A549 (cell line): ENCODE results near the gene HSPB1. TPM values are rescaled to one million over a fixed set of nuclear protein-coding genes. Genes with fewer than 3 reads are reported as not detected.
A peak's percentile ranks its signal among the peaks of the same experiment; 100 is the strongest.

ENCODE experiments used
- ATAC-seq, 2 experiments: fragments of 200-7000 bp in 1 of 2; fragments of >200 bp in 1 of 2; cut with Nextera tagmentation in 1 of 2; cut with Tn5 transposase in 1 of 2; 3 replicates each; pipeline versions ENCODE4 v1.8.0 to v1.9.1; 2018 to 2020; ENCODE audit warnings: mild to moderate bottlenecking in 1 of 2, moderate library complexity in 1 of 2
- CTCF ChIA-PET: fragments of 300-600 bp; sonication (Branson Sonifier 250); formaldehyde crosslinking; extraction: SDS; loops from one replicate; lab custom pipeline; 2021; ENCODE audit warnings: antibody characterized with exemption, inconsistent platforms; lab: Yijun Ruan, JAX
- POLR2A ChIA-PET: fragments of 350-600 bp; formaldehyde crosslinking; extraction: SDS; loops from one replicate; lab custom pipeline; 2021; ENCODE audit warnings: antibody characterized with exemption, inconsistent platforms; lab: Yijun Ruan, JAX
- DNase-seq, 2 experiments: peaks; one replicate each; pipeline versions ENCODE4 v3.0.0 to v3.0.0-alpha.2; 2011 to 2016; ENCODE audit warnings: low read depth in 1 of 2, low spot score in 1 of 2
- FAIRE-seq: peaks from 2 replicates; lab custom pipeline; 2011; peaks lifted over from hg19 to GRCh38; lab: Jason Lieb, UNC
- H3K27ac ChIP-seq, 2 experiments: fragments of >200 bp; sonication (Bioruptor Twin); formaldehyde crosslinking; 3 replicates each; pipeline ENCODE4 v1.5.1; 2016 to 2017
- H3K4me1 ChIP-seq: fragments of >200 bp; sonication (Bioruptor Twin); formaldehyde crosslinking; 3 replicates; pipeline ENCODE4 v1.6.1; 2016
- H3K4me2 ChIP-seq: fragments of >200 bp; sonication (Bioruptor Twin); formaldehyde crosslinking; 3 replicates; pipeline ENCODE4 v1.6.1; 2016
- H3K4me3 ChIP-seq: fragments of >200 bp; sonication (Bioruptor Twin); formaldehyde crosslinking; 3 replicates; pipeline ENCODE4 v1.5.1; 2016
- H3K9me3 ChIP-seq: fragments of >200 bp; sonication (Bioruptor Twin); formaldehyde crosslinking; 3 replicates; pipeline ENCODE4 v1.6.1; 2016
- ATOH8 ChIP-seq: fragments of 250-450 bp; sonication (Bioruptor Pico); IDR thresholded peaks from 2 replicates; pipeline ENCODE4 v1.5.0; 2020; ENCODE audit warnings: low read depth, mild to moderate bottlenecking, moderate library complexity
- BCL3 ChIP-seq: fragments of >200 bp; sonication (Bioruptor Twin); formaldehyde crosslinking; IDR thresholded peaks from 3 replicates; pipeline ENCODE4 v1.6.1; 2016
- BHLHE40 ChIP-seq: IDR thresholded peaks from 2 replicates; pipeline ENCODE4 v1.6.1; 2012; ENCODE audit warnings: low read depth, low read length, inconsistent platforms
- CBX2 ChIP-seq: fragments of 200-600 bp; sonication (generic); IDR thresholded peaks from 2 replicates; pipeline ENCODE4 v1.6.1; 2016; ENCODE audit warnings: low read depth, mild to moderate bottlenecking, borderline replicate concordance
- EHF ChIP-seq: fragments of 250-450 bp; sonication (Bioruptor Pico); IDR thresholded peaks from 2 replicates; pipeline ENCODE4 v1.5.0; 2020; ENCODE audit warnings: mild to moderate bottlenecking
- EHMT2 ChIP-seq: fragments of 200-600 bp; sonication (generic); IDR thresholded peaks from 2 replicates; pipeline ENCODE4 v1.6.1; 2016; ENCODE audit warnings: antibody characterized with exemption, low read depth, mild to moderate bottlenecking, moderate library complexity
- ELK1 ChIP-seq: fragments of 150-350 bp; IDR thresholded peaks from 2 replicates; pipeline ENCODE4 v1.6.1; 2014; ENCODE audit warnings: low read depth, mild to moderate bottlenecking, low read length
- HEYL ChIP-seq: fragments of 250-450 bp; sonication (Bioruptor Pico); IDR thresholded peaks from 2 replicates; pipeline ENCODE4 v1.8.0; 2021; ENCODE audit warnings: mild to moderate bottlenecking, moderate library complexity
- HMGXB4 ChIP-seq: fragments of 250-450 bp; sonication (Bioruptor Pico); IDR thresholded peaks from 2 replicates; pipeline ENCODE4 v1.5.0; 2021; ENCODE audit warnings: mild to moderate bottlenecking, moderate library complexity, borderline replicate concordance
- MAFK ChIP-seq: fragments of 450-650 bp; IDR thresholded peaks from 2 replicates; pipeline ENCODE4 v1.6.1; 2014; ENCODE audit not compliant: partially characterized antibody
- MAX ChIP-seq: IDR thresholded peaks from 2 replicates; pipeline ENCODE4 v1.6.1; 2012
- NFE2L2 ChIP-seq: fragments of 150-350 bp; conservative IDR thresholded peaks from 2 replicates; pipeline ENCODE4 v1.6.1; 2014; ENCODE audit warnings: low read length
- NPAS2 ChIP-seq: fragments of 250-450 bp; sonication (Bioruptor Pico); IDR thresholded peaks from 2 replicates; pipeline ENCODE4 v1.8.0; 2022; ENCODE audit warnings: mild to moderate bottlenecking, moderate library complexity, borderline replicate concordance
- POLR2A ChIP-seq: IDR thresholded peaks from 2 replicates; pipeline ENCODE4 v1.6.1; 2012; ENCODE audit warnings: mild to moderate bottlenecking, low read length
- RFX5 ChIP-seq: fragments of 450-650 bp; IDR thresholded peaks from 2 replicates; pipeline ENCODE4 v1.7.1; 2014; ENCODE audit warnings: antibody characterized with exemption, mild to moderate bottlenecking, moderate library complexity
- RNF2 ChIP-seq: fragments of 200-600 bp; sonication (generic); IDR thresholded peaks from 2 replicates; pipeline ENCODE4 v1.6.1; 2016; ENCODE audit warnings: low read depth, mild to moderate bottlenecking, antibody characterized with exemption, moderate library complexity, borderline replicate concordance
- SMC3 ChIP-seq: fragments of >200 bp; sonication (Bioruptor Twin); formaldehyde crosslinking; IDR thresholded peaks from 3 replicates; pipeline ENCODE4 v1.6.1; 2018; ENCODE audit warnings: inconsistent platforms
- TFCP2L1 ChIP-seq: fragments of 250-450 bp; sonication (Bioruptor Pico); IDR thresholded peaks from 2 replicates; pipeline ENCODE4 v1.5.0; 2021; ENCODE audit warnings: mild to moderate bottlenecking
- USF2 ChIP-seq: fragments of 450-650 bp; IDR thresholded peaks from 2 replicates; pipeline ENCODE4 v1.6.1; 2014; ENCODE audit warnings: antibody characterized with exemption
- ZNF302 ChIP-seq: fragments of 250-450 bp; sonication (Bioruptor Pico); IDR thresholded peaks from 2 replicates; pipeline ENCODE4 v1.9.0; 2021; ENCODE audit warnings: inconsistent platforms, mild to moderate bottlenecking, moderate library complexity
- ZSCAN20 ChIP-seq: fragments of 250-450 bp; sonication (Bioruptor Pico); IDR thresholded peaks from 2 replicates; pipeline ENCODE4 v1.8.0; 2022; ENCODE audit warnings: mild to moderate bottlenecking, moderate library complexity
- WGBS: methylation state at CpG from one replicate; pipeline ENCODE4 v1.1.6; 2017; ENCODE audit errors: missing lambda C conversion rate; 5-methylcytosine and 5-hydroxymethylcytosine counted together
- polyA plus RNA-seq, 4 experiments: library from polyadenylated mRNA; depleted of rRNA in 3 of 4; stranded (reverse); fragments of >200 nt; fragmentation: RNase III in 1 of 4; extraction: RNeasy Plus Mini Kit Qiagen cat#74134 plus additional on column Dnase treatment in 1 of 4; gene quantifications; 2 replicates in 3 of 4; 3 replicates in 1 of 4; pipeline ENCODE4 v1.2.3, GENCODE V29; 2011 to 2017

Gene HSPB1
- polyA plus RNA-seq, 2 of the 4 experiments (the other 2 are of a cell fraction) = 209 to 620 TPM

- Histone ChIP-seq H3K4me2 (peak overlapping the region; percentile 91), H3K27ac (peak overlapping the region; percentile 46 to 77; a peak in 4 of 6 replicates), H3K9me3 (no peaks in the 10 kb centered on the region), H3K4me3 (peak overlapping the region; percentile 51), H3K4me1 (peaks cover 12% of the 10 kb centered on the region; the same call in 2 of the 3 replicates)
- no peak for FAIRE-seq
- DNase-seq = no peak
- CTCF ChIA-PET = no interaction called here
- 43% methylated on average over 15 of the region's 68 CpGs for WGBS
- no peak for TF ChIP-seq USF2
- no peak; a peak in 1 of 6 replicates for ATAC-seq
- POLR2A ChIA-PET = no interaction called here
Observed at GRCh38 chr7:76267107-76267893, 35.2 kb upstream of the HSPB1 start.

GRCh38 chr7:76267894-76268183 is 34.6 kb upstream of the HSPB1 start:
- Histone ChIP-seq H3K4me3 (no peak overlapping the region; the same call in 2 of the 3 replicates), H3K4me1 (peaks cover 12% of the 10 kb centered on the region; the same call in 2 of the 3 replicates), H3K27ac (no peak overlapping the region), H3K4me2 (peak overlapping the region; percentile 91), H3K9me3 (no peaks in the 10 kb centered on the region)
- FAIRE-seq = no peak
- CTCF ChIA-PET = interaction anchor here (1.7 to 4.6 kb wide), 3 partner anchors 14 to 90 kb away, joined by 3 to 33 read pairs (median 33); no protein-coding TSS in a partner anchor
- ATAC-seq = peak in 1 of 2 experiments; percentile 5; a peak in 1 of 6 replicates
- no peak for DNase-seq
- POLR2A ChIA-PET = no interaction called here
- 37% methylated on average over 4 of the region's 4 CpGs for WGBS
- TF ChIP-seq SMC3 (no peak), RNF2 (no peak), CBX2 (no peak), MAFK (no peak), HEYL (CRISPR knock-in tag) (no peak), TFCP2L1 (no peak), BHLHE40 (no peak), MAX (no peak), RFX5 (no peak), EHF (no peak)
- TF ChIP-seq, all 56 proteins: peak for 0

- TF ChIP-seq NPAS2 (no peak), NFE2L2 (no peak), POLR2A (no peak), MAFK (no peak), BCL3 (no peak), ELK1 (no peak), HMGXB4 (no peak), BHLHE40 (no peak), EHMT2 (no peak), ZNF302 (CRISPR knock-in tag) (no peak), ZSCAN20 (no peak), ATOH8 (CRISPR knock-in tag) (no peak)
- no peaks in the 10 kb centered on the region for H3K9me3 ChIP-seq
- peak overlapping the region; percentile 91 for H3K4me2 ChIP-seq
- CTCF ChIA-PET = interaction anchor here (0.8 to 4.6 kb wide), 5 partner anchors 14 to 90 kb away, joined by 3 to 33 read pairs (median 8); no protein-coding TSS in a partner anchor
- POLR2A ChIA-PET = no interaction called here
- WGBS = 65% methylated on average over 5 of the region's 5 CpGs
- ATAC-seq = peak in 1 of 2 experiments; percentile 11; a peak in 1 of 6 replicates
- FAIRE-seq = no peak
- no peak overlapping the region for H3K4me3 ChIP-seq
- DNase-seq = no peak
- H3K27ac ChIP-seq = no peak overlapping the region
- peaks cover 12% of the 10 kb centered on the region; the same call in 2 of the 3 replicates for H3K4me1 ChIP-seq
Observed at GRCh38 chr7:76268376-76268775, 34.1 kb upstream of the HSPB1 start.
